Heart left ventricle (tissue), 16 donors: Measurements from ENCODE around the gene TPD52L2. TPM values are rescaled to one million over a fixed set of nuclear protein-coding genes. Genes with fewer than 3 reads are reported as not detected.
A peak's percentile ranks its signal among the peaks of the same experiment; 100 is the strongest.

Experiments
- ATAC-seq, 4 donors: fragments of 200-7000 bp; cut with Tn5 transposase; one replicate each; pipeline ENCODE4 v1.9.1; 2020 to 2022; ENCODE audit warnings: moderate library complexity in 4 of 4, mild to moderate bottlenecking in 3 of 4, moderate number of reproducible peaks in 1 of 4
- DNase-seq, 5 donors: peaks; one replicate each; pipeline ENCODE4 v3.0.0-alpha.2; 2020
- H3K27ac ChIP-seq, 12 donors: fragments of 200-600 bp; sonication (generic) in 4 of 12; one replicate each; pipeline versions ENCODE4 v1.5.0 to v1.8.0; 2016 to 2022; ENCODE audit warnings: mild to moderate bottlenecking in 2 of 12
- H3K27me3 ChIP-seq, 9 donors: fragments of 200-600 bp; sonication (generic) in 2 of 9; one replicate each; pipeline versions ENCODE4 v1.5.1 to v1.8.0; 2016 to 2022; ENCODE audit warnings: mild to moderate bottlenecking in 3 of 9
- H3K36me3 ChIP-seq, 9 donors: fragments of 200-600 bp; sonication (generic) in 2 of 9; one replicate each; pipeline versions ENCODE4 v1.5.0 to v1.8.0; 2018 to 2022; ENCODE audit warnings: mild to moderate bottlenecking in 2 of 9
- H3K4me1 ChIP-seq, 12 donors: fragments of 200-600 bp; sonication (generic) in 4 of 12; one replicate each; pipeline versions ENCODE4 v1.5.0 to v1.8.0; 2016 to 2022; ENCODE audit warnings: mild to moderate bottlenecking in 3 of 12
- H3K4me3 ChIP-seq, 12 donors: fragments of 200-600 bp; sonication (generic) in 4 of 12; one replicate each; pipeline versions ENCODE4 v1.5.0 to v1.8.0; 2017 to 2022; ENCODE audit warnings: mild to moderate bottlenecking in 9 of 12, moderate library complexity in 4 of 12
- H3K9me3 ChIP-seq, 12 donors: fragments of 200-600 bp; sonication (generic) in 4 of 12; one replicate each; pipeline versions ENCODE4 v1.5.0 to v1.8.0; 2016 to 2022; ENCODE audit warnings: mild to moderate bottlenecking in 1 of 12
- CTCF ChIP-seq, 12 donors: fragments of 200-600 bp; sonication (generic) in 4 of 12; IDR thresholded peaks; one replicate each; pipeline versions ENCODE4 v1.5.0 to v1.8.0; 2018 to 2022; ENCODE audit warnings: antibody characterized with exemption in 12 of 12, mild to moderate bottlenecking in 5 of 12
- POLR2A ChIP-seq, 2 donors: fragments of 450-650 bp; IDR thresholded peaks; one replicate each; pipeline ENCODE4 v1.6.1; 2017; ENCODE audit warnings: antibody characterized with exemption in 2 of 2, mild to moderate bottlenecking in 2 of 2, moderate library complexity in 2 of 2
- WGBS, 4 donors: extraction: QIAGEN DNeasy Blood & Tissue Kit in 2 of 4; methylation state at CpG; one replicate each; pipeline versions ENCODE4 v1.1.5 to v1.1.7; 2013 to 2018; 5-methylcytosine and 5-hydroxymethylcytosine counted together
- intact Hi-C, 10 donors: fragments of 100-400 bp; cut with DNase I; formaldehyde crosslinking; loops; one replicate each; pipeline versions ENCODE4 v1.11.1 to v1.14.2; 2022
- polyA plus RNA-seq, 2 donors: library from polyadenylated mRNA; stranded (reverse); fragments of 200-250 nt; gene quantifications; one replicate each; pipeline ENCODE4 v1.2.3, GENCODE V29; 2013
- total RNA-seq, 9 donors: library from RNA; depleted of rRNA in 2 of 9; stranded (reverse); fragments of >200 nt in 2 of 9; fragmentation: NEBNext Ultra II Directional in 3 of 9; extraction: Animal tissue kit (Norgen Biotek cat#: 25700) in 3 of 9; gene quantifications; one replicate each; pipeline versions ENCODE4 v1.1.0 to v1.2.4, GENCODE V29; 2016 to 2023
- donor health status: ischemic (EF 13 %, LVEDD 7.1; RV severe dilation, severe dysfunction).
- donor health status: healthy with polysubstance abuse.
- donor health status: DM: no; HTN: yes; CAD: no.
- donor health status: DM: no; HTN: no; CAD: no.
- donor health status: ischemic (EF 25% LVEDD 6.9; RV normal size, moderate dysfunction).
- donor health status: ischemic (EF 25% LVEDD 5.7; RV mildly dilated, moderate dysfunction).
- donor health status: healthy.
- donor health status: DM: yes; HTN: yes; CAD: no.
- donor health status: ischemic (EF 35%, LVEDD 5.7; RV mildly dilated, moderate dysfunction).
- donor health status: nonischemic (EF 11% LVEDD 7.7; RV severe dilation, severe dysfunction).
- donor health status: DM: yes; HTN: yes; CAD: no.
- donor health status: PGD.
- donor health status: ischemic (EF 29% LVEDD 5.4; RV normal size, mild dysfunction).
- donor health status: nonischemic (EF 23%, LVEDD 6.1; RV moderate dilation, normal function).

Gene TPD52L2
- total and polyA plus RNA-seq, 11 donors = 44.4 to 179 (median 72.2) TPM

DNA sequence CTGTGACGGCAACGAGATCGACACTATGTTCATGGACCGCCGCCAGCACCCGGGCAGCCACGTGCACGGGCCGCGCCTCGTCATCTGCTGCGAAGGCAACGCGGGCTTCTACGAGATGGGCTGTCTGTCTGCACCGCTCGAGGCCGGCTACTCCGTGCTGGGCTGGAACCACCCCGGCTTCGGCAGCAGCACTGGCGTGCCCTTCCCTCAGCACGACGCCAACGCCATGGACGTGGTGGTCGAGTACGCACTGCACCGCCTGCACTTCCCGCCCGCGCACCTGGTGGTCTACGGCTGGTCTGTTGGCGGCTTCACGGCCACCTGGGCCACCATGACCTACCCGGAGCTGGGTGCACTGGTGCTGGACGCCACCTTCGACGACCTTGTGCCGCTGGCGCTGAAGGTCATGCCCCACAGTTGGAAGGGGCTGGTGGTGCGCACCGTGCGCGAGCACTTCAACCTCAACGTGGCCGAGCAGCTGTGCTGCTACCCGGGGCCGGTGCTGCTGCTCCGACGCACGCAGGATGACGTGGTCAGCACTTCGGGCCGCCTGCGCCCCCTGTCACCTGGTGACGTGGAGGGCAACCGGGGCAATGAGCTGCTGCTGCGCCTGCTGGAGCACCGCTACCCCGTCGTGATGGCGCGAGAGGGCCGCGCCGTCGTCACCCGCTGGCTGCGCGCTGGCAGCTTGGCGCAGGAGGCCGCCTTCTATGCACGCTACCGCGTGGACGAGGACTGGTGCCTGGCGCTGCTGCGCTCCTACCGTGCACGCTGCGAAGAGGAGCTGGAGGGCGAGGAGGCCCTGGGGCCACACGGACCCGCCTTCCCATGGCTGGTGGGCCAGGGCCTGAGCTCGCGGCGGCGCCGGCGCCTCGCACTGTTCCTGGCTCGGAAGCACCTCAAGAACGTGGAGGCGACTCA is 2.8 kb upstream of the TPD52L2 start:
- TF ChIP-seq CTCF (IDR thresholded peaks at IDR 0.05) = no peak
- no peak for TF ChIP-seq POLR2A (IDR thresholded peaks at IDR 0.05)
- Histone ChIP-seq H3K4me1 (peaks cover 17 to 70% (median 47%) of the 10 kb centered on the region in 12 donors), H3K36me3 (peaks cover 0 to 17% (median 4%) of the 10 kb centered on the region in 9 donors), H3K27me3 (no peaks in the 10 kb centered on the region), H3K9me3 (no peaks in the 10 kb centered on the region), H3K27ac (no peak overlapping the region), H3K4me3 (no peak overlapping the region)
- DNase-seq = peak in 1 of 5 donors; percentile 69
- intact Hi-C loops = loop anchor here in 9 of 10 donors (5.0 to 10.0 kb wide), 13 partner anchors 35 to 327 kb away; partner anchors contain the start of genes PTK6 (in 3 of the 9), ARFRP1 (in 1 of the 9), GMEB2 (in 1 of the 9) and RTEL1 (in 1 of the 9)
- WGBS, 4 donors = 95 to 97% (median 96%) methylated on average over 53 to 95 of the region's 95 CpGs
- no peak for ATAC-seq

DNA sequence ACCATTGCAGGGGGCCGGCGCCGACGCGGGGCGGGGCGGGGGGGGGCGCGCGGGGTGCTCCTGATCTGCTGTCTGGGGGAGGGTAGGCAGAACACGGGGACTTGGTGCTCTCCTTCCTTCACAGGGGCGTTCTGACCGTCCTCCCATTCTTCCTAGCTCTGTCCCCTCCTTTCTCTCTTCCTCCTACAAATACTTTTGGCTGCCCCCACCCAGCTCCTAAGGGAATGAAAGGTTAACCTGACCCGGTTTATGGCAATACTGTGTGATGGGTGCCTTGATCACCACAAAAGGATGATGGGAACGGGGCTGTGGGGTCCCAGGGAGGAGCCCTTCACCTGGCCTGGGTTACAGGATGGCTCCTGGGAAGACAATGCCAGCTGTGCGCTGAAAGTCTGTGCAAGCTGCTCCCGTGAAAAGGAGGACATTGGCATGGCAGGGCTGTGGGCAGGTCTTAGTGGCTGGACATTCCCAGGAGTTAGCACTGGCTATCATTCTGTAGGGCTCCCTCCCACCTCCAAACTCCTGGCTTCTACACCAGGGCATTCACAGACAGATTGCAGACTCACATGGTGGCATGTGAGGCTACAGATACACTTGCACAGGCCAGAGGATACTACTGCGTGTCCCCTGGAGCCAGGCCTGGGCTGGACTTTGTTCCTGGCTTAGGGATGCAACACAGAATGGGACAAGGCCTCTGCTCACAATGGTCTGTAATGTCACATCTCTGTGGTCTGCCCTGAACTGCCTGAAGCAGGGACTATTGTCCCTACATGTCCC is 1.9 kb upstream of the TPD52L2 start:
- no peak for ATAC-seq
- peaks cover 13 to 69% (median 40%) of the 10 kb centered on the region in 12 donors for H3K4me1 ChIP-seq
- H3K9me3 ChIP-seq = no peaks in the 10 kb centered on the region
- H3K27ac ChIP-seq = peak overlapping the region; percentile 68 to 98 (median 92)
- no peaks in the 10 kb centered on the region for H3K27me3 ChIP-seq
- 68 to 85% (median 81%) methylated on average over 16 to 18 of the region's 18 CpGs for WGBS, 4 donors
- intact Hi-C loops = loop anchor here in 9 of 10 donors (5.0 to 10.0 kb wide), 13 partner anchors 36 to 328 kb away; partner anchors contain the start of genes PTK6 (in 3 of the 9), ARFRP1 (in 1 of the 9), GMEB2 (in 1 of the 9) and RTEL1 (in 1 of the 9)
- peak overlapping the region in 9 of 12 donors; percentile 73 to 95 (median 82) for H3K4me3 ChIP-seq
- no peak for TF ChIP-seq CTCF (IDR thresholded peaks at IDR 0.05)
- TF ChIP-seq POLR2A (IDR thresholded peaks at IDR 0.05) = no peak
- peaks cover 0 to 25% (median 5%) of the 10 kb centered on the region in 9 donors for H3K36me3 ChIP-seq
- DNase-seq = no peak

- intact Hi-C loops = loop anchor here (2.0 to 10.0 kb wide), 16 partner anchors 31 to 329 kb away; partner anchors contain the start of genes PTK6 (in 3 of the 10), ARFRP1 (in 1 of the 10), DNAJC5 (in 1 of the 10) and GMEB2 (in 1 of the 10)
- Histone ChIP-seq H3K36me3 (peaks cover 0 to 33% (median 10%) of the 10 kb centered on the region in 9 donors), H3K27me3 (no peaks in the 10 kb centered on the region), H3K9me3 (no peaks in the 10 kb centered on the region), H3K4me3 (peak overlapping the region; percentile 73 to 99 (median 82)), H3K4me1 (peaks cover 13 to 65% (median 33%) of the 10 kb centered on the region in 12 donors), H3K27ac (peak overlapping the region; percentile 68 to 98 (median 92))
- peak; percentile 85 to 94 (median 90) for DNase-seq
- TF ChIP-seq CTCF (IDR thresholded peaks at IDR 0.05) (peak; percentile 59 to 91 (median 82)), POLR2A (IDR thresholded peaks at IDR 0.05) (peak in 1 of 2 donors; percentile 33)
- ATAC-seq = peak; percentile 81 to 88 (median 82)
- 6 to 21% (median 8%) methylated on average over 17 to 38 of the region's 38 CpGs for WGBS, 4 donors
These were observed 1.1 kb upstream of the TPD52L2 start for GRCh38 chr20:63863798-63864544.
